Vagina (tissue), 2 donors: ENCODE measurements around the gene ZNF423.

Source experiments
- CTCF ChIP-seq, 3 experiments: fragments of 450-650 bp in 2 of 3; fragments of 200-600 bp in 1 of 3; sonication (generic) in 1 of 3; IDR thresholded peaks; one replicate each; pipeline ENCODE4 v1.5.1; 2017 to 2019; ENCODE audit warnings: antibody characterized with exemption in 3 of 3, mild to moderate bottlenecking in 2 of 3, moderate library complexity in 2 of 3
- POLR2A ChIP-seq, 2 donors: fragments of 450-650 bp; IDR thresholded peaks; one replicate each; pipeline ENCODE4 v1.6.1; 2017; ENCODE audit warnings: antibody characterized with exemption in 2 of 2, mild to moderate bottlenecking in 2 of 2, moderate library complexity in 2 of 2
- POLR2AphosphoS5 ChIP-seq, 2 donors: sonication (generic); formaldehyde crosslinking; IDR thresholded peaks; one replicate each; pipeline ENCODE4 v1.9.0; 2017; ENCODE audit warnings: antibody characterized with exemption in 2 of 2, mild to moderate bottlenecking in 2 of 2, low read depth in 1 of 2; ENCODE audit not compliant: insufficient read depth in 1 of 2

GRCh38 chr16:49700251-49701064 lies 155.5 kb downstream of the ZNF423 start:
- TF ChIP-seq POLR2AphosphoS5 (IDR thresholded peaks at IDR 0.05; ENCODE audit: insufficient read depth in 1 of 2, low read depth in 1 of 2): peak in 1 of 2 donors; percentile 56
- no peak for TF ChIP-seq CTCF (IDR thresholded peaks at IDR 0.05)
- no peak for TF ChIP-seq POLR2A (IDR thresholded peaks at IDR 0.05)
